Mammary microvascular endothelial cell (primary cell): Measurements from ENCODE around the gene PPP1CC. TPM values are rescaled to one million over a fixed set of nuclear protein-coding genes. Genes with fewer than 3 reads are reported as not detected.

Source experiments
- total RNA-seq: library from RNA; depleted of rRNA; stranded (reverse); fragments of >200 nt; gene quantifications from 2 replicates; pipeline ENCODE4 v1.2.3, GENCODE V29; 2015

The PPP1CC gene
- 138 and 139 TPM in 2 replicates for total RNA-seq

GRCh38 chr12:110742718-110743570 lies at the start of gene PPP1CC:
Gene PPP1CC, minus strand, starts transcription at chr12:110742891. Its CDS starts 184 bp downstream, at chr12:110742707.

GRCh38 chr12:110688446-110689280 lies 54.0 kb downstream of the PPP1CC start, which contains the start of gene HVCN1:
Gene HVCN1, minus strand, starts transcription at chr12:110689115. Its CDS starts 5,870 bp downstream, at chr12:110683245.

Other genes with a start within 250 kb of the PPP1CC start
- gene VPS29, start 240.8 kb downstream of the PPP1CC start, total RNA-seq: 122 and 133 TPM in 2 replicates
- gene RAD9B, start 240.6 kb downstream of the PPP1CC start, total RNA-seq: 0.05 and 0.07 TPM in 2 replicates
- 5.2 and 5.3 TPM in 2 replicates for gene PPTC7, start 159.6 kb downstream of the PPP1CC start, total RNA-seq
- gene TCTN1, start 128.8 kb downstream of the PPP1CC start, total RNA-seq: 9.2 and 20.2 TPM in 2 replicates
- gene HVCN1, start 53.8 kb downstream of the PPP1CC start, total RNA-seq: 2.5 and 4.1 TPM in 2 replicates
- gene CCDC63, start 104.1 kb upstream of the PPP1CC start, total RNA-seq: not detected in 2 replicates
- gene MYL2, start 177.7 kb upstream of the PPP1CC start, total RNA-seq: 2.1 and 5.0 TPM in 2 replicates